ENCODE measurements around the gene SEC24D. TPM values are rescaled to one million over a fixed set of nuclear protein-coding genes. Genes with fewer than 3 reads are reported as not detected.

SEC24D gene
- total and polyA plus RNA-seq, 2 experiments from 2014 or later = 37.6 to 94.8 TPM

DNA sequence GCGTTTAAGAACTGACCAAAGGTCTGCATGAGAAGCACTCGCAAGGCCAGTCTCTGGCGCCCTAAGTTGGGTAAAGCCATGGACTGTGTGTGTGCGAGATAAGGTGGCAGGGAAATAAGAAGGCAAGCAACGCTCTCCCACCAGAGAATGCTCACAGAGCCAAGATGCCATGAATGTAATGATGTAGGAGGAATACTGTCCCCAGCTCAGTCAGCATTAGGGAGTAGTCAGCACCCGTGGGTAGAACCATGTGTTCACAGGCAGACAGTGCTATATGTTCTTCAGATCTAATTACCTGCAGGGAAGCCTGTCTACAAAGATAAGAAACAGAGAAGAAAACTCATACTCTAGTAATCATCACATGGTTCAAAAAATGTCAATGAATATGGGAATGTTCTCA lies 68.8 kb downstream of the SEC24D start:
- Histone ChIP-seq H3K79me2 (replicated peaks; ENCODE audit: insufficient read depth) (no peaks in the 10 kb centered on the region), H3K9me2 (ENCODE audit: insufficient read depth) (no peaks in the 10 kb centered on the region), H3K27me3 (ENCODE audit: insufficient read depth) (no peaks in the 10 kb centered on the region), H3K36me3 (ENCODE audit: insufficient read depth) (peaks cover 37% of the 10 kb centered on the region), H3F3A (replicated peaks; ENCODE audit: low read depth) (no peaks in the 10 kb centered on the region), H3K4me2 (no peak overlapping the region), H3K4me1 (ENCODE audit: insufficient read depth) (no peaks in the 10 kb centered on the region), H3K27ac (ENCODE audit: low read depth) (no peak overlapping the region), H3K4me3 (no peak overlapping the region), H4K20me1 (replicated peaks; ENCODE audit: insufficient read depth) (0 out of 2 replicates have a peak, but pooled peaks cover 2% of the 10 kb centered on the region), H2AFZ (no peak overlapping the region)
- H3K36me3 Mint-ChIP-seq (ENCODE audit: low read depth) = peaks cover 33% of the 10 kb centered on the region
- no peak overlapping the region for H3K4me3 Mint-ChIP-seq
- H3K4me1 Mint-ChIP-seq = peaks cover under 1% of the 10 kb centered on the region; the same call in 1 of the 3 replicates
- ATAC-seq (no peak), DNase-seq (ENCODE audit: low spot score) (no peak)
- no peak for TF ChIP-seq ZNF462 (CRISPR knock-in tag; IDR thresholded peaks at IDR 0.05)
- TF ChIP-seq STAT1 (IDR thresholded peaks at IDR 0.05; ENCODE audit: unreplicated experiment) = no peak
- H3K27me3 Mint-ChIP-seq (ENCODE audit: insufficient read depth, low read depth, poor library complexity) = no peaks in the 10 kb centered on the region
- H3K9me3 Mint-ChIP-seq = no peaks in the 10 kb centered on the region
- no peak overlapping the region for H3K27ac Mint-ChIP-seq

DNA sequence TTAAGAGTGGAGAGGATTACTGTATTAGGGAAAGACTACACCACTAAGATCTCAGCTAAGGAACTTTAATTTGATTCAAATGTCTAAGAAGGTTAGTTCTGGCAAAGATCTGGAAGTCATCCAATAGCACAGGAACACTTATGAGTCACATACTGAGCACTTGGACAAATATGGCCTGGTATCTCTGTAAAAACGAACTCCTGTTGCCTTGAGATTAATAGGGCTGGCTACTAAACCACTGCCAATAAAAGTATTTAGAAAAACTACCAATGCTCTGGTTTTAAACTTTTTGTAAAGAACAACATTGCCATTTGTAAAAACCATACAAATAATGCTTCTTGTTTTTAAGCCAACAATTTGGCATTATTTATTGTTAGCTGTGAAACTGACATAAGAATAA lies 70.5 kb downstream of the SEC24D start:
- H3K27ac Mint-ChIP-seq = no peak overlapping the region
- H3K27ac ChIP-seq (ENCODE audit: low read depth) = no peak overlapping the region
- peaks cover 33% of the 10 kb centered on the region for H3K36me3 Mint-ChIP-seq (ENCODE audit: low read depth)
- TF ChIP-seq CTCF (conservative IDR thresholded peaks at IDR 0.05; ENCODE audit: low read depth in 2 of 2) (no peak), EZH2 (IDR thresholded peaks at IDR 0.05; ENCODE audit: low read depth, unreplicated experiment) (no peak), ETS1 (IDR thresholded peaks at IDR 0.05) (no peak), CREB1 (CRISPR knock-in tag; IDR thresholded peaks at IDR 0.05; ENCODE audit: low read depth) (no peak), NANOG (IDR thresholded peaks at IDR 0.05; ENCODE audit: borderline replicate concordance) (no peak), JUNB (IDR thresholded peaks at IDR 0.05; ENCODE audit: unreplicated experiment) (no peak)
- TF ChIP-seq, protein P1, sequence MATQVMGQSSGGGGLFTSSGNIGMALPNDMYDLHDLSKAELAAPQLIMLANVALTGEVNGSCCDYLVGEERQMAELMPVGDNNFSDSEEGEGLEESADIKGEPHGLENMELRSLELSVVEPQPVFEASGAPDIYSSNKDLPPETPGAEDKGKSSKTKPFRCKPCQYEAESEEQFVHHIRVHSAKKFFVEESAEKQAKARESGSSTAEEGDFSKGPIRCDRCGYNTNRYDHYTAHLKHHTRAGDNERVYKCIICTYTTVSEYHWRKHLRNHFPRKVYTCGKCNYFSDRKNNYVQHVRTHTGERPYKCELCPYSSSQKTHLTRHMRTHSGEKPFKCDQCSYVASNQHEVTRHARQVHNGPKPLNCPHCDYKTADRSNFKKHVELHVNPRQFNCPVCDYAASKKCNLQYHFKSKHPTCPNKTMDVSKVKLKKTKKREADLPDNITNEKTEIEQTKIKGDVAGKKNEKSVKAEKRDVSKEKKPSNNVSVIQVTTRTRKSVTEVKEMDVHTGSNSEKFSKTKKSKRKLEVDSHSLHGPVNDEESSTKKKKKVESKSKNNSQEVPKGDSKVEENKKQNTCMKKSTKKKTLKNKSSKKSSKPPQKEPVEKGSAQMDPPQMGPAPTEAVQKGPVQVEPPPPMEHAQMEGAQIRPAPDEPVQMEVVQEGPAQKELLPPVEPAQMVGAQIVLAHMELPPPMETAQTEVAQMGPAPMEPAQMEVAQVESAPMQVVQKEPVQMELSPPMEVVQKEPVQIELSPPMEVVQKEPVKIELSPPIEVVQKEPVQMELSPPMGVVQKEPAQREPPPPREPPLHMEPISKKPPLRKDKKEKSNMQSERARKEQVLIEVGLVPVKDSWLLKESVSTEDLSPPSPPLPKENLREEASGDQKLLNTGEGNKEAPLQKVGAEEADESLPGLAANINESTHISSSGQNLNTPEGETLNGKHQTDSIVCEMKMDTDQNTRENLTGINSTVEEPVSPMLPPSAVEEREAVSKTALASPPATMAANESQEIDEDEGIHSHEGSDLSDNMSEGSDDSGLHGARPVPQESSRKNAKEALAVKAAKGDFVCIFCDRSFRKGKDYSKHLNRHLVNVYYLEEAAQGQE (IDR thresholded peaks at IDR 0.05; ENCODE audit: unreplicated experiment) = no peak

More for the DNA sequence above, 70.5 kb downstream of the SEC24D start:
- no peaks in the 10 kb centered on the region for H3K9me2 ChIP-seq (ENCODE audit: insufficient read depth)
- peaks cover 37% of the 10 kb centered on the region for H3K36me3 ChIP-seq (ENCODE audit: insufficient read depth)
- no peak overlapping the region for H2AFZ ChIP-seq
- H3K79me2 ChIP-seq (replicated peaks; ENCODE audit: insufficient read depth) = no peaks in the 10 kb centered on the region
- no peak for ATAC-seq
- H4K20me1 ChIP-seq (replicated peaks; ENCODE audit: insufficient read depth) = no peaks in the 10 kb centered on the region
- H3K4me3 ChIP-seq = no peak overlapping the region
- DNase-seq (ENCODE audit: low spot score) = no peak
- H3K4me1 Mint-ChIP-seq = no peaks in the 10 kb centered on the region
- no peaks in the 10 kb centered on the region for H3K27me3 Mint-ChIP-seq (ENCODE audit: insufficient read depth, low read depth, poor library complexity)
- H3K4me1 ChIP-seq (ENCODE audit: insufficient read depth) = no peaks in the 10 kb centered on the region
- H3K4me2 ChIP-seq = no peak overlapping the region
- no peak overlapping the region for H3K4me3 Mint-ChIP-seq
- H3K9me3 Mint-ChIP-seq = no peaks in the 10 kb centered on the region
- H3F3A ChIP-seq (replicated peaks; ENCODE audit: low read depth) = no peaks in the 10 kb centered on the region
- no peaks in the 10 kb centered on the region for H3K27me3 ChIP-seq (ENCODE audit: insufficient read depth)
